ENCODE results near the gene SLC15A2. TPM values are rescaled to one million over a fixed set of nuclear protein-coding genes. Genes with fewer than 3 reads are reported as not detected.

The SLC15A2 gene
- total RNA-seq, 1 experiment from 2014 or later, result 2.4 TPM

- no peak overlapping the region for H2BK5ac ChIP-seq (ENCODE audit: insufficient read length, low read length)
- H3K4me2 ChIP-seq (ENCODE audit: insufficient read depth, insufficient read length, low read length), result no peak overlapping the region
- H4K91ac ChIP-seq (ENCODE audit: insufficient read length, low read depth, low read length), result no peak overlapping the region
- Mint-ChIP-seq H3K9me3 (peaks cover 22 to 24% of the 10 kb centered on the region in 2 experiments), H3K4me3 (no peak overlapping the region), H3K4me1 (no peaks in the 10 kb centered on the region), H3K36me3 (ENCODE audit: insufficient read depth in 1 of 3, low read depth in 3 of 3) (peaks cover 13 to 28% (median 13%) of the 10 kb centered on the region in 3 experiments), H3K27ac (no peak overlapping the region), H3K27me3 (ENCODE audit: low read depth) (no peaks in the 10 kb centered on the region)
- H2BK12ac ChIP-seq (ENCODE audit: insufficient read length, low read depth, low read length), result no peak overlapping the region
- no peak for DNase-seq
- H3K23me2 ChIP-seq (ENCODE audit: insufficient read length, low read depth, low read length, poor library complexity, severe bottlenecking), result no peaks in the 10 kb centered on the region
- H4K20me1 ChIP-seq (ENCODE audit: control insufficient read depth, insufficient read depth, insufficient read length), result no peaks in the 10 kb centered on the region
- H2BK20ac ChIP-seq (ENCODE audit: low read depth, low read length, poor library complexity, severe bottlenecking), result no peak overlapping the region
- H3K56ac ChIP-seq (ENCODE audit: insufficient read length, low read depth, low read length), result no peak overlapping the region
- no peaks in the 10 kb centered on the region for H3K79me2 ChIP-seq (ENCODE audit: insufficient read depth, low read length)
- no peak overlapping the region for H3K23ac ChIP-seq (ENCODE audit: insufficient read length, low read depth, low read length)
- no peaks in the 10 kb centered on the region for H3K4me1 ChIP-seq (ENCODE audit: insufficient read depth, low read length)
- H3K9ac ChIP-seq (ENCODE audit: extremely low read depth, insufficient read length, low read length), result no peak overlapping the region
- H3K4ac ChIP-seq (ENCODE audit: low read depth, low read length), result no peak overlapping the region
- H3K27me3 ChIP-seq (ENCODE audit: insufficient read depth, low read length), result no peaks in the 10 kb centered on the region
- TF ChIP-seq CTCF (conservative IDR thresholded peaks at IDR 0.05), result no peak
- H2AFZ ChIP-seq (ENCODE audit: low read length), result no peak overlapping the region
- no peak overlapping the region for H2BK120ac ChIP-seq (ENCODE audit: low read depth, low read length, poor library complexity, severe bottlenecking)
- no peak overlapping the region for H3K27ac ChIP-seq (ENCODE audit: insufficient read length, low read depth, low read length)
- H2AK5ac ChIP-seq (ENCODE audit: insufficient read length, low read length), result no peak overlapping the region
- no peak overlapping the region for H4K5ac ChIP-seq (ENCODE audit: insufficient read length, low read depth, low read length)
- no peak overlapping the region for H2BK15ac ChIP-seq (ENCODE audit: low read depth, low read length)
- H3K14ac ChIP-seq (ENCODE audit: insufficient read depth, low read length), result no peak overlapping the region
- no peak overlapping the region for H3T11ph ChIP-seq (ENCODE audit: low read length)
- H4K8ac ChIP-seq (replicated peaks; ENCODE audit: insufficient read length, low read depth, low read length), result no peak overlapping the region
- H3K79me1 ChIP-seq (ENCODE audit: insufficient read depth, low read depth, low read length, poor library complexity, severe bottlenecking), result no peaks in the 10 kb centered on the region
- H3K18ac ChIP-seq (ENCODE audit: insufficient read length, low read depth, low read length), result no peak overlapping the region
- peaks cover 5% of the 10 kb centered on the region for H3K9me3 ChIP-seq (ENCODE audit: control insufficient read depth, low read depth, low read length)
These were observed 85.7 kb downstream of the SLC15A2 start for GRCh38 chr3:121979734-121980449.

Data from H9 (cell line).